GM19395 (cell line): Measurements from ENCODE around the gene ISCU.
"Not testable (repeated sequence)": the region's sequence is repeated elsewhere in the genome, so short reads cannot be mapped to it uniquely, and the experiment has no call there.

Experiments used
- ATAC-seq: cut with Tn5 transposase; IDR thresholded peaks from one replicate; pipeline ENCODE4 v1.9.1; 2021; ENCODE audit warnings: mild to moderate bottlenecking, moderate library complexity; ENCODE audit not compliant: unreplicated experiment

The ISCU gene

DNA sequence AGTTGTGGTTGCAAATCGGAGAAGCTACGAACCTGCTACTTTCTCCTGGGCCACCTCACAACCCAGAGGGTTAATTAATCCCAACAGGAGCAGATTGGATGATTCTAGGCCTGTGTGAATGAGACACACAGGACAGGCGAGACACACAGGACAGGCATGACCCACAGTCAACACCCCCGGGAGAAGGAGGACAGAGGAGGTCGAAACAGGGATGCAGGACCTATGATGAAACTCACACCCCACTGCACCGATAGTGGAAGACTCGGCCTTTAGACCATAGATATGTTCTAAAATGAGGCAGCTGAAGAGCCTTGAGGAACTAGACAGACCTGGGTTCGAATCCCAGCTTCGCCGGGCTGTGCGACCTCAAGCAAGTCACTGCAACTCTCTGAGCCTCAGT lies 23.9 kb downstream of the ISCU start:
- no peak for ATAC-seq

GRCh38 chr12:108587826-108588225 lies 25.4 kb downstream of the ISCU start:
- ATAC-seq: no peak

- ATAC-seq: no peak
Observed at GRCh38 chr12:108589028-108589839, 26.8 kb downstream of the ISCU start.

DNA sequence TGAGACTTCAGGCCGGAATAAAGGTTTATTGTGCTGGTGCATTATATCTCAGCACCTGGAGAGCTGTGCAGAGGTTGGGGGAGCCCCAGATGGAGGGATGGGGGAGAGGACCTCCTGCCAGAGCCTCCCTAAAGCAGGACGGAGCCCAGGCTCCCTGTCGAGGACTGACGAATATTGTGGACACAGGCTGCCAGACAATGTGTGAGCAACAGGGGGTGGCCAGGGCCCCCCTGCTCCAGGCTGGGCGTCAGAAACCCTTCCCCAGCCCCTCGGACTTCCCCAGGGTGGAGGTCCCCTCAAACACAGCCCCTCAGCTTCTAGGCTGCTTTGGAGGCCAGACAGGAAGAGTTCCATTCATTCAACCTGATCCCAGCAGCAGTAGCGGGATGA lies 27.4 kb downstream of the ISCU start:
- ATAC-seq: no peak

GRCh38 chr12:108590463-108590862 lies 28.1 kb downstream of the ISCU start:
- not testable (repeated sequence) for ATAC-seq

DNA sequence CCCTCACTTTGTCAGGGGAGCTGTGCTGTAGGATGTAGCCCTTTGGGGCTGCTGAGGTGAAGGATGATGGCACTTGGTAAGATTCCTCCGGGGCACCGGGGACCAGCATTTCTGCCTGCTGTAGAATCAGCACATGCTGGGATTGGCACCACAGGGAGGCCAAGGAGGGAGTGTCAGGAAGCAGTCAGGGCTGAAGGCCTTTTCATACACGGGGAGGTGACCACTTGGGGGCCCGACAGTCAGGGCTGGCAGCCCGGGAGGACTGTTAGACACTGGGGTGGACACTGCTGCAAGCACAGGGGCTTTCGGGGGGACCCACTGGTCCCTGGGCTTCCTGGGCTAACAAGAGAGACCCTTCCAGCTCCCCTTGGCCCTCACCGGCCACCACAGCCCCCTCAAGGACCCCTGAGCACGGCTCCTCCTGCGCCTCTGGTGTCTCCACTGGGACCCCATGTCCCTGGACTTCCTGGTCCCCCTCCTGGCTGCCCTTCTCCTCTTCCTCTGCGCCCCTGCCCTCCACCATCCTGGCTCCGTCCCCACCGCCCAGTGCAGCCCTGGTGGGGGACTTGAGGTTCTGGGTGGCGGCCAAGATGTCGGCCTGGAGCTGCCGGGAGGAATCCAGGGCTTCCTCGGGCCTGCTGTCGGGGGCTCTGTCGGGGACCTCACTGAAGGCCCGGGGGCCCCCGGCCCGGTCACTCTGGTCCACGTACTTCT lies 29.0 kb downstream of the ISCU start:
- no peak for ATAC-seq

- no peak for ATAC-seq
Observed at GRCh38 chr12:108592033-108592909, 29.9 kb downstream of the ISCU start.

DNA sequence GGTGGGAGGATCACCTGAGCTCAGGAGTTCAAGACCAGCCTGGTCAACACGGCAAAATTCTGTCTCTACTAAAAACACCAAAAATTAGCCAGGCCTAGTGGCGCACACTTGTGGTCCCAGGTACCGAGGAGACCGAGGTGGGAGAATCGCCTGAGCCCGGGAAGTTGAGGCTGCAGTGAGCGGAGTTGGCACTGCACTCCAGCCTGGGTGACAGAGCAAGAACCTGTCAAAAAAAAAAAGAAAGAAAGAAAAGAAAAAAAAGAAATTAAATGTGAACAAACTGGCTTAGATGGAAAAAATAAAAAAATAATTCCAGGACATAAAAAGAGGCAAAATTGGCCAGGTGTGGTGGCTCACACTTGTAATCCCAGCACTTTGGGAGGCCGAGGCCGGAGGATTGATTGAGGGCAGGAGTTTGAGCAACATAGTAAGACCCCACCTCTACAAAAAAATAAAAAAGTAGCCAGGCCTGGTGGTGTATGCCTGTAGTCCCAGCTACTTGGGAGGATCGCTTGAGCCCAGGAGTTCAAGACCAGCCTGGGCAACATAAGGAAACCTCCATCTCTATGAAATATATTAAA lies 32.0 kb downstream of the ISCU start:
- ATAC-seq: no peak

GRCh38 chr12:108594960-108595710 lies 32.7 kb downstream of the ISCU start:
- no peak for ATAC-seq

GRCh38 chr12:108595711-108596647 lies 33.6 kb downstream of the ISCU start:
- no peak for ATAC-seq

DNA sequence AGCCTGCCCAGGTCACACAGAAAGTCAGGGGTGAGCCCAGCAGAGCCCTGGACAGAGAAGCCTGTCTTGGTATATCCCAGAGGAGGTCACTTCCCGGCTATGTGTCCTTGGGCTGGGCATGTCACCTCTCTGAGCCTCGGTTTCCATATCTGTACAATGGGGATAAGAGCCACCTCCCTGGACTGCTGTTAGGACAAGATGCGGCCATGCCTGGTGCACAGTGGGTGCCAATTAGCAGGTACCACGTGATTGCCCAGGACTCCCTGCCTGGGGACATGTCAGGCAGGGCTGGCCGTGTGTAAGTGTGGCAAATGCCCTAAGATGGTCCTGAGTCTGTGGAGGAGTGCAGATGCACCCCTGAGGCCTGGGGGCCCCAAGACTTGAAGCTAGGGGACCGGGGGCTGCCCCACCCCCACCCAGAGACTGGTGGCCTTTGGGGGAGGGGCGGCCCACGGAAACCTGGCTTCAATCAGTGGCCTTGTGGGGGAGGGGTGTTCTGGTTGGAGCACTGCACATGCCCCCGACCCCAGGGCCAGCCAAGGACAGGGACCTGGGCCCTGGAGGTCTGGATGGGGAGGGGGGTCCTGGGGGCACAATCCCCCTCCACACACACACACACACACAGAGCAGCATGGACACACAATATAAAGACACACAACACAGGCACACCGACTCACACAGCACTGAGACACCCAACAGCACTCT lies 34.6 kb downstream of the ISCU start:
- no peak for ATAC-seq

DNA sequence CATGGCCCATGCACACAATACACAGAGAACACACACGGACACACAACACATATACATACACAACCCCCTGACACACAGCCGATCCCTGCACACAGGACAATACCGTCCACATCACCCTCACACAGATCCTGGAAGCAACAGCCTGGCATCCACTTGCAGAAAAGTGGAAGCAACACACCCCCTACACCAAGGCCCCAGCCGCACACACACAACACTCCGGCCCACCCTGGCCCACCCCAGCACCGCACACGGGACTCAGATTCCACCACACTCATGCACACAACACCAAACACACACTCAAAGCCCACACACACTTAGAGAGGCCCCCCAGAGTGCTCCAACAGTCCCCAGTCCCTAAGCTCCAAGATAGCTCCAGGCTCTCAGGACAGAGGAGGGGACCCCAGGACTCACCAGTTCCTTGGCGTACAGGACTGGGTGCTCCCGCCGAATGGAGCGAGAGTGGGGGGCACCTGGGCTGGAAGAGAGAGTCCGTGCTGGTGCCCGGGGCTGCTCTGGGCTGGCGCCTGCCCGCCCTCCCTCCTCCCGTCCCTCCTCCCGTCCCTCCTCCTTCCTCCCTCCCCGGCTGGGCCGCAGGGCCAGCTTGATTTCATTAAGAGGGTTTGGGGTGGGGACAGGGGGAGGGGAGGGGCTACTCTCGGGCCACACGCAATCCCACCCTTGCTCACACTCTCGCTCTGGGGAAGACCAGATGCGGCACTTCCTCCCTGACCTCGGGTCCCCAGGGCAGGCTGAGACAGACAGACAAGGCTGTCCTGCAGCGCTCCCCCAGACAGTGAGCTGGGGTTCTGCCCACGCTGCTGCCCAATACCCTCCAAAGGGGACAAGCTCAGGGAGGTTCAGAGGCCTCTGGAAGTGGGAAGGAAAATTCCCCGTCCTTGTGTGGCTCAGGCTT lies 35.4 kb downstream of the ISCU start, which contains the start of gene TMEM119:
Gene TMEM119 (minus strand): TSS at position 526 of the 913 bp plus-strand sequence. CDS start 5,701 bp downstream, outside the sequence.
- ATAC-seq: no peak

- no peak for ATAC-seq
Observed at GRCh38 chr12:108598553-108599250, 36.3 kb downstream of the ISCU start.

GRCh38 chr12:108599541-108599940 lies 37.1 kb downstream of the ISCU start:
- no peak for ATAC-seq

- no peak for ATAC-seq
Observed at GRCh38 chr12:108599948-108600701, 37.7 kb downstream of the ISCU start.

- no peak for ATAC-seq
Observed at GRCh38 chr12:108600702-108601007, 38.3 kb downstream of the ISCU start.
